Fibroblast of pulmonary artery (primary cell): Measurements from ENCODE around the gene PSMC4.

ENCODE experiments used
- DNase-seq: peaks from one replicate; pipeline ENCODE4 v3.0.0-alpha.2; 2010; ENCODE audit warnings: low read depth
- H3K4me3 ChIP-seq: replicated peaks from 2 replicates; pipeline ENCODE4 v1.5.1; 2011; ENCODE audit warnings: low read depth, mild to moderate bottlenecking, control low read depth, low read length, moderate library complexity
- TF ChIP-seq, protein P1 (sequence below): IDR thresholded peaks from 2 replicates; pipeline ENCODE4 v1.5.1; 2011; ENCODE audit warnings: mild to moderate bottlenecking, control low read depth, low read length, inconsistent platforms; ENCODE audit errors: missing control alignments

Gene PSMC4

DNA sequence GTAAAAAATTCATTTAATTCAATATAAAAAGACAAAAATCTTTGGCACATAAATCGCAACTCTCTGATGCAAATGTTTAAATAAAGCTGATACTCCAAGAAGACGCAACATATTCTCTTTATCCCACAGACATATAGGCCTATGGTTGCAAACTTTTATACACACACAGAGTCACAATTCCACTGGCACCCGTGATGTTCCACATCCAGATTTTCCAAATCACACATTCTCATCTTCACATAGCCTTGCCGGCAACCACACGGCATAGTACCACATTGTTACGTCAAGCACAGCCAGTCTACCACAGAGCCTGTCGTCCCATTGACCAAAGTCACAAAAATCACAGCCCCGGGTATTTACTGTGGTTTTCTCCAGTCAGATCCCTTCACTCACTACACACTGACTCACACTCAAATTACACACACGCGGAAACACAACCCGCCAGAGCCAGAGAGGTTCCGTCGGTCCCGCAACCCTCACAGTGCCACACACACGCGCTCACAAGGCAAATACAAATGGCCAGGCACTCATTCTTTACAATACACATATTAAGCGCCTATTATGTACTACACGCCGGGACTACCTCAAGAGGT, 25.3 kb downstream of the PSMC4 start:
- H3K4me3 ChIP-seq: peak overlapping the region; percentile 90
- DNase-seq: peak; percentile 58
- TF ChIP-seq, protein P1, sequence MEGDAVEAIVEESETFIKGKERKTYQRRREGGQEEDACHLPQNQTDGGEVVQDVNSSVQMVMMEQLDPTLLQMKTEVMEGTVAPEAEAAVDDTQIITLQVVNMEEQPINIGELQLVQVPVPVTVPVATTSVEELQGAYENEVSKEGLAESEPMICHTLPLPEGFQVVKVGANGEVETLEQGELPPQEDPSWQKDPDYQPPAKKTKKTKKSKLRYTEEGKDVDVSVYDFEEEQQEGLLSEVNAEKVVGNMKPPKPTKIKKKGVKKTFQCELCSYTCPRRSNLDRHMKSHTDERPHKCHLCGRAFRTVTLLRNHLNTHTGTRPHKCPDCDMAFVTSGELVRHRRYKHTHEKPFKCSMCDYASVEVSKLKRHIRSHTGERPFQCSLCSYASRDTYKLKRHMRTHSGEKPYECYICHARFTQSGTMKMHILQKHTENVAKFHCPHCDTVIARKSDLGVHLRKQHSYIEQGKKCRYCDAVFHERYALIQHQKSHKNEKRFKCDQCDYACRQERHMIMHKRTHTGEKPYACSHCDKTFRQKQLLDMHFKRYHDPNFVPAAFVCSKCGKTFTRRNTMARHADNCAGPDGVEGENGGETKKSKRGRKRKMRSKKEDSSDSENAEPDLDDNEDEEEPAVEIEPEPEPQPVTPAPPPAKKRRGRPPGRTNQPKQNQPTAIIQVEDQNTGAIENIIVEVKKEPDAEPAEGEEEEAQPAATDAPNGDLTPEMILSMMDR: no peak

DNA sequence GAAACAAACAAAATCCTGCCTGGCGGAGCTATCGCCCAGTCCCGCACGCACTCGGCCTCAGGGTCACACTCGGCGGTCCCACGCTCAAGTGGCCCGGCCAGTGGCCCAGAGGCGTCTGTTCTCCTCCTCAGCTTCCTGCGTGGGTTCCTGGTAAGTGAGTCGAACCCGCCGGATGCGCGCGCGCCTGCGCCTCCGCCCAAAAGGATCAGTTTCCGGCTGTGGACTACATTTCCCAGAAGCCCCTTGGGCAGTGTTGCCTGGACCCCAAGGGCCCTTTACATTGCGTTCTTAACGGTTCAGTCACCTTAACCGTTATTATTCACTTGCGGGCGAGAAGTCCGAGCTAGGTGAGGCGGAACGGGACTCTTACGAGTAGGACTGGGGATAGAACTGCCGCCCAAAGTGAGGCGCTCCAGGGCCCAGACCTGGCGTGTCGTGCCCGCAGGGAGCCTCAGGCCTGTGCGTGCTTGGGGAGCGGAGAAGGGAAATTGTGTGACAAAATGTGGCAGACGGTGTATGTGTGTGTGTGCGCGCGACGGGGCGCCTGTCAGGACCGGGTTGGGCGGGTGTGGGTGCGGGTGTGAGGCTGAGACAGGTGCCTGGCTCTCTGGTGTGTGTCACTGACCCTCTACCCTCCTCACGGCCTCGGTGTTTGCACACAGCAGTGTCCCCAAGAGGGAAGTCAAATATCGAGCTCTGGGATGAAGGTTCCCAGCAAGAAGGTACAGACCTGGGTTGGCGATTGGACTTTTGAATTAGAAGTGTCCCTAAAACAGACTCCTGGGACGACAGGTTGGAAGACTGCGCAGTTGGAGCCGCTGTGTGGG, 26.1 kb downstream of the PSMC4 start, which contains the start of gene ZNF546:
Gene ZNF546 (plus strand): TSS at position 250 of the 827 bp plus-strand sequence. CDS start 1,267 bp downstream, outside the sequence.
- TF ChIP-seq, protein P1: no peak
- peak within 1 kb of the TSS; percentile 90 for H3K4me3 ChIP-seq
- DNase-seq: peak; percentile 90

DNA sequence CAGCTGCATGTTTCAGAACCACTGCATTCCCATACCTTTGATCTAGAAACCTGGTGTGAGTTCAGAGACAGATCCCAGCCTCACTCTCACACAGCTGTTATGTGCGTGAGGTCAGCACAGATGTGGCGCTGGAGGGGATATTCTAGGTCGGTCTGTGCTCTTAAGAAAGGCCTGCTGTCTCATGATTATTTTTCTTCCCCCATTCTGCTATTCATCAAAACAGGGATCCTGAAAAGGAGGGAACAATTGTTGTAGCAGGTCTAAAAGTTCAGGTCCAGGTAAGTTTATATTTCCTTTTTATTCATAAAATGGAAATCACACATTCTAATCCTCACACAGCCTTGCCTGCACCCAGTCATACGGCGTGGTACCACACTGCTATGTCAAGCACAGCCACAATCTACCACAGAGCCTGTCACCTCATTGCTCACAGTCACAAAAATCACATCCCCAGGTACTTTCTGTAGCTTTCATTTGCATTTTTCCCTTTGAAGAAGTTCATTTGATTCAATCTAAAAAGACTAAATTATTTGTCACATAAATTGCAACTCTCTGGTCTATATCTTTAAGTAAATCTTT, 26.8 kb downstream of the PSMC4 start:
- TF ChIP-seq, protein P1: no peak
- peak; percentile 12 for DNase-seq
- peak overlapping the region; percentile 90 for H3K4me3 ChIP-seq

DNA sequence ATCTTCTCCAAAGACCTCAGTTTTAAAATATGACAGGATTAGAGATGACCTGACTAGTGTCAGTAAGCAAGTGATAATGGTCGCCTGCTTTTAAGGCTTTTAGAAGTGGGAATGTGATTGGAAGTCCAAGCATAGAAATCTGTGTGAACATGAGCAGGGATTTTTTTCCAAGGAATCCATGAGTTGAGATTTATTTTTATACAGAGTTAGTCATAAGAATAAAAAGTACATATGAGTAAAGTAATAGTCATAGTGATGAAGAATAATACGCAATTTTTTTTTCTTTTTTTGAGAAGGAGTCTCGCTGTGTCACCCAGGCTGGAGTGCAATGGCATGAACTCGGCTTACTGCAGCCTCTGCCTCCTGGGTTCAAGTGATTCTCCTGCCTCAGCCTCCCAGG, 27.5 kb downstream of the PSMC4 start:
- TF ChIP-seq, protein P1: no peak
- no peak for DNase-seq
- H3K4me3 ChIP-seq: no peak overlapping the region

DNA sequence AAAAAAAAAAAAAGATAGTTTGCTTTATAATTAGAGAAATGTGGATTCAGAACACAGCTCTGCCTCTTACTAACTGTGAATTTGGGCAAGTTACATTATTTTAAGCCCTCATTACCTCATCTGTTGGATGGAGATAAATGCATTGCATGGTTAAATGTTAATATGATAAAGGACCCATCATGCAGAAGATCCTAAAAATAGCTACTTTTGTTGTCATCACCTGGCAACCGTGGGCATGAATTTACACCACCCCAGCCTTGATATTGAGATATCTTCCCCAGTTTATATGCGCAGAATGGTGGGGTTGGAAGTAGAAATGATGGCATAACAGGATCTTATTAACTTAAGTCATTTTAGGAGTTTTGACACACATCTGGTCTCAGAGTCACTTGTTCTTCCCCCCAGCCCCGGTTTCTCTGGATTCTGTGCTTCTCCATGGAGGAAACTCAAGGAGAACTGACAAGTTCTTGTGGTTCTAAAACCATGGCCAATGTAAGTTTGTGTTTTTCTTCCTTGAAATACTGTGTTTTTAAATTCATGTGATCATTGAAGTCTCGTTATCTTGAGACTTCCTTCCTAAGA, 34.8 kb downstream of the PSMC4 start:
- no peak overlapping the region for H3K4me3 ChIP-seq
- TF ChIP-seq, protein P1: no peak
- no peak for DNase-seq

DNA sequence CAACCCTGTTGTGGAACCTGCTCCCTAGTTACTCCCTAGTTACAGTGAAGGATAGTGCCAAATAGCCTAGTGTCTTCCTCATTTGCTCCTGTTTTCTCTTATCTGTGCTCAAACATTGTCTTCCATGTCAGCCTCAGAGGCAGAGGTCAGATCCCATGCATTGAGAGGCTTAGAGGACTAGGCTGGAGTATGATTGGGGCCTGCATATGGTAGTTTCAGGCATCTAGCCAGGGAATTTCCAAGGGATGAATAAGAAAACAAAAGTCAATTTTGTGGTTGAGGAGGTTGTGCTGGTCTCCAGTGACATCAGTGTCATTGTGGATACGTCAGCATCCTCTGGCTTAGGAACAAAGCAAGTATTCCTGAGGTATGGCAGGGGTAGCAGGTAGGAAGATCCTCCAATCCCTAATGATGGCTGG, 35.3 kb downstream of the PSMC4 start:
- TF ChIP-seq, protein P1: no peak
- DNase-seq: peak; percentile 84
- H3K4me3 ChIP-seq: no peak overlapping the region
